HUES48 (cell line): ENCODE measurements around the gene INTU.

Experiments used
- H3K27ac ChIP-seq: one replicate; pipeline ENCODE4 v1.7.0; 2013; ENCODE audit warnings: low read depth, low read length, inconsistent platforms
- H3K27me3 ChIP-seq: 2 replicates; pipeline ENCODE4 v1.6.1; 2013; ENCODE audit warnings: mild to moderate bottlenecking, low read length; ENCODE audit not compliant: control insufficient read depth, insufficient read depth
- H3K36me3 ChIP-seq: 2 replicates; pipeline ENCODE4 v1.6.1; 2013; ENCODE audit warnings: low read length; ENCODE audit not compliant: control insufficient read depth, insufficient read depth
- H3K4me1 ChIP-seq: 2 replicates; pipeline ENCODE4 v1.6.1; 2013; ENCODE audit warnings: mild to moderate bottlenecking, low read length; ENCODE audit not compliant: control insufficient read depth, insufficient read depth
- H3K4me3 ChIP-seq: 2 replicates; pipeline ENCODE4 v1.5.1; 2013; ENCODE audit warnings: mild to moderate bottlenecking, low read depth, low read length
- H3K9ac ChIP-seq: 2 replicates; pipeline ENCODE4 v1.6.1; 2013; ENCODE audit warnings: mild to moderate bottlenecking, low read depth, low read length, moderate library complexity
- H3K9me3 ChIP-seq: 2 replicates; pipeline ENCODE4 v1.6.1; 2013; ENCODE audit warnings: low read length; ENCODE audit not compliant: control insufficient read depth, insufficient read depth

Gene INTU

DNA sequence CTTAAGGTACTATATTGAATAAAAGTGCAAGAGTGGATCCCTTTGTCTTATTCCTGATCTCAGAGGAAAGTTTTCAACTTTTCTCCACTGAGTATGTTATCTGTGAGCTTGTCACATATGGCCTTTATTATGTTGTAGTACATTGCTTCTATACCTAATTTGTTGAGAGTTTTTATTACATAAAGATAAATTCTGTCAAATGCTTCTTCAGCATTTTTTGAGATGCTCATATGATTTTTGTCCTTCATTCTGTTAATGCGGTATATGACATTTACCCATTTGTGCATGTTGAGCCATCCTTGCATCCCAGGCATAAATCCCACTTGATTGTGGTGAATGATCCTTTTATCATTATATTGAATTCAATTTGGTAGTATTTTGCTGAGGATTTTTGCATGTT lies 108.5 kb downstream of the INTU start:
- H3K4me3 ChIP-seq, result no peak overlapping the region
- no peaks in the 10 kb centered on the region for H3K36me3 ChIP-seq
- 0 out of 2 replicates have a peak, but pooled peaks cover 6% of the 10 kb centered on the region for H3K9me3 ChIP-seq
- H3K27me3 ChIP-seq, result no peaks in the 10 kb centered on the region
- no peak overlapping the region for H3K9ac ChIP-seq
- H3K4me1 ChIP-seq, result no peaks in the 10 kb centered on the region
- H3K27ac ChIP-seq, result no peak overlapping the region

DNA sequence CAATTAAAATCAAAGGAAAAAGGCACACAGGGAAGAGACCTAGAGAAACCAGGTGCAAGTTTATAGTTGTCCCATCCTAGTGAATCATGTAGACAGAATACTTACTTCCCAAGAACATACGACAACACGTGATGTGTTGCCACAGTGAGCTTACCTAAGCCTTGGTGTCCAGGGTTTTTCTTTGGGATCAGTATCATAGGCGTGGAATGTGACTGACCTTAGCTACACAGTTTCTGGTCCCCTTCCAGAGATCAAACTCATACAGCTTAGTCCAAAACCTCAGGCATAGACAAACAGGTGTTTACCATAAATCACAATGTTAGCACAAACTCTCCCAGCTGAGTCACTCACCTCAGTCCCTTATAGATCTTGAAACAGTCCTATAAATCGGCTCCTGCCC lies 115.1 kb downstream of the INTU start:
- Histone ChIP-seq H3K9ac (no peak overlapping the region), H3K4me3 (no peak overlapping the region), H3K27me3 (no peaks in the 10 kb centered on the region), H3K27ac (no peak overlapping the region), H3K4me1 (no peaks in the 10 kb centered on the region), H3K36me3 (no peaks in the 10 kb centered on the region), H3K9me3 (peaks cover 5% of the 10 kb centered on the region)

DNA sequence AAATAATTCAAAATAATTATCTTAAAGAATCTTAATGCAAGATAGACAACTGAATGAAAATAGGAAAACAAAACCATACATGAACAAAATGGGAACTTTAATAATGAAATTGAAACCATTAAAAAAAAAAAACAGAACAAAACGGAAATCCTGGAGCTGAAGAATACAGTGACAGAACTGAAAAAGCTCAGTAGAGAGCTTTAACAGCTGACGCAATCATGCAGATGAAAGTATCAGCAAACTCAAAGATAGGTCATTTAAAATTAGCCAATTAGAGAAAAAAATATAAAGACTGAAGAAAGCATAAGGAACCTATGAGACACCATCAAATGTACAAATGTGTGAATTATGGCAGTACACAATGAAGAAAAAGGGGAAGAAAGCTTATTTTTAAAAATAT lies 116.2 kb downstream of the INTU start:
- Histone ChIP-seq H3K9me3 (peaks cover 5% of the 10 kb centered on the region), H3K36me3 (no peaks in the 10 kb centered on the region), H3K4me3 (no peak overlapping the region), H3K4me1 (no peaks in the 10 kb centered on the region), H3K9ac (no peak overlapping the region), H3K27me3 (no peaks in the 10 kb centered on the region), H3K27ac (no peak overlapping the region)

DNA sequence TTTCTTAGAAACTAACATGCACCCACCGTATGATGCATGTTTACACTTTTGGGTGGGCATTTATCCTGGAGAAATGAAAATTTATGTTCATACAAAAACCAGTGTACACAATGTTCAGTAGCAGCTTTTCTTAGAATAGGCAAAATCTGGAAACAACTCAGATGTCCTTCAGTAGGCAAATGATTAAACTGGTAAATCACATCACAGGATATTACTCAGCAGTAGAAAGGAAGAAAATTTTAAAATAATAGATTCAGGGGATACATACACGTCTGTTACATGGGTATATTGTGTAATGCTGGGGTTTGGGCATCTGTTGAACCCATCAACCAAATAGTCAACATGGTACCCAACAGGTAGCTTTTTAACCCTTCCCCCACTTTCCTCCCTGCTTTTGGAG lies 124.1 kb downstream of the INTU start:
- Histone ChIP-seq H3K27ac (no peak overlapping the region), H3K4me3 (no peak overlapping the region), H3K27me3 (no peaks in the 10 kb centered on the region), H3K36me3 (no peaks in the 10 kb centered on the region), H3K9me3 (no peaks in the 10 kb centered on the region), H3K9ac (no peak overlapping the region), H3K4me1 (no peaks in the 10 kb centered on the region)

DNA sequence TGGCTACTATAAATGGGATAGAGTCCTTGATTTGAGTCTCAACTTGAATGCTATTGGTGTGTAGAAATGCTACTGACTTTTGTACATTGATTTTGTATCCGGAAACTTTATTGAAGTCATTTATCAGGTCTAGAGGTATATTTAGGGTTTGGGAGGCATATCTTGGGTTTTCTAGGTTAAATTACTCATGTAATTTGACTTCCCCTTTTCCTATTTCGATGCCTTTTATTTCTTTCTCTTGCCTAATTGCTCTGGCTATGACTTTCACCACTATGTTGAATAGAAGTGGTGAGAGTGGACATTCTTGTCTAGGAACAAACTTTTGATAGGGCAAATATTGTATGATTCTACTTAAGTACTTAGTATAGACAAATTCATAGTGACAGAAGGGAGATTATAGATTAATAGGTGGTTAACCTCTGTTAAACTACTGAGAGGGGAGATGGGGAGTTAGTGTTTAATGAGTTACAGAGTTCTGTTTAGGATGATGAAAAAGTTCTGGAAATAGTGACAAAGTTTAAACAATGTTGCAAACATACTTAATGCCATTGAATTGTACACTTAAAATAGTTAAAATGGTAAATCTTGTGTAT lies 126.6 kb downstream of the INTU start:
- H3K27me3 ChIP-seq, result no peaks in the 10 kb centered on the region
- H3K9ac ChIP-seq, result no peak overlapping the region
- H3K4me3 ChIP-seq, result no peak overlapping the region
- no peak overlapping the region for H3K27ac ChIP-seq
- H3K36me3 ChIP-seq, result no peaks in the 10 kb centered on the region
- H3K4me1 ChIP-seq, result no peaks in the 10 kb centered on the region
- no peaks in the 10 kb centered on the region for H3K9me3 ChIP-seq

DNA sequence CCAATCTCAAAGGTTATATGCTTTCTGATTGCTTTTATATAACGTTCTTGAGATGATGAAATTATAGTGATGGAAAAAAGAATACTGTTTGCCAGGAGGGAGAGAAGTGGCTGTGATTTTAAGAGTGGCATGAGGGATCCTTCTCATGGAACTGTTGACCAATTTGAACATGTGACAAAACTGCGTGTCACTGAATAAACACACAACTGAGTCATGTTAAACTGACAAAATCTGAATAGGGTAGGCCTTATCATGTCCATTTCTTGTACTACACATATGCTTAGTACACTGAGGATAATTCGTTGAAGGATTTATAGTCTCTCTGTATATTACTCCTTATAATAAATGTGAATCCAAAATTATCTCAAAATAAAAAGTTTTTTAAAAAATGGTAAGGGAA lies 127.1 kb downstream of the INTU start:
- Histone ChIP-seq H3K9me3 (no peaks in the 10 kb centered on the region), H3K9ac (no peak overlapping the region), H3K27ac (no peak overlapping the region), H3K27me3 (no peaks in the 10 kb centered on the region), H3K4me1 (no peaks in the 10 kb centered on the region), H3K36me3 (no peaks in the 10 kb centered on the region), H3K4me3 (no peak overlapping the region)

DNA sequence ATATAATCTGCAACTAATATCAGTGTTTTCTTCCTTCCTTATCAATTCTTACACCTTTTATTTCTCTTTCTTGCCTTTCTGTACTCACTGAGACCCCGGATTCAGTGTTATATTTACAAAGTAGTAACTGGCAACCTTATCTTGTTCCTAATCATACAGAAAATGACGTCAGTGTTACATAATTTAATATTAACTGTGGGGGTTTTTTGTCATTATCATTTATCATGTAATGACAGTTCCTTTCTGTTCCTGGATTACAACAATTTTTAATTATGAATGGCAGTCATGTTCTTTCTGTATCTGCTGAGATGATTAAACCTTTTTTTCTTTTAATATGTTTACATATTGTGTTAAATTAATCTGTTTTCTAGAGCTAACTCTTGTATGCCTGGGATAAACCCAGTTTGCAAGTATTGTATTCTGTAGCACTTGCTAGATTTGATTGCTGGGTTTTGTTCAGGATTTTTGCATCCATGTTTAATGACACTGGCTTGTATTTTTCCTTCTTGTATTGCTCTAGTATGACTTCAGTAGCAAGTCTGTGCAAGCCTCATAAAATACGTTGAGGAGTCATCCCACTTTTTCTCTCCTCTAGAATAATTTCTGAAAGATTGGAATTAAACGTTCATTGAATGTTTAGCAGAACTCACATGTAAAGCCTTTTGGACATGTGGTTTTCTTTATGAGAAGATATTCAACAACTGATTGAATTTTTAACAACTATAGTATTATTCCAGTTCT lies 138.9 kb downstream of the INTU start:
- no peaks in the 10 kb centered on the region for H3K9me3 ChIP-seq
- H3K27ac ChIP-seq, result no peak overlapping the region
- H3K9ac ChIP-seq, result no peak overlapping the region
- no peaks in the 10 kb centered on the region for H3K4me1 ChIP-seq
- no peaks in the 10 kb centered on the region for H3K36me3 ChIP-seq
- no peaks in the 10 kb centered on the region for H3K27me3 ChIP-seq
- H3K4me3 ChIP-seq, result no peak overlapping the region

DNA sequence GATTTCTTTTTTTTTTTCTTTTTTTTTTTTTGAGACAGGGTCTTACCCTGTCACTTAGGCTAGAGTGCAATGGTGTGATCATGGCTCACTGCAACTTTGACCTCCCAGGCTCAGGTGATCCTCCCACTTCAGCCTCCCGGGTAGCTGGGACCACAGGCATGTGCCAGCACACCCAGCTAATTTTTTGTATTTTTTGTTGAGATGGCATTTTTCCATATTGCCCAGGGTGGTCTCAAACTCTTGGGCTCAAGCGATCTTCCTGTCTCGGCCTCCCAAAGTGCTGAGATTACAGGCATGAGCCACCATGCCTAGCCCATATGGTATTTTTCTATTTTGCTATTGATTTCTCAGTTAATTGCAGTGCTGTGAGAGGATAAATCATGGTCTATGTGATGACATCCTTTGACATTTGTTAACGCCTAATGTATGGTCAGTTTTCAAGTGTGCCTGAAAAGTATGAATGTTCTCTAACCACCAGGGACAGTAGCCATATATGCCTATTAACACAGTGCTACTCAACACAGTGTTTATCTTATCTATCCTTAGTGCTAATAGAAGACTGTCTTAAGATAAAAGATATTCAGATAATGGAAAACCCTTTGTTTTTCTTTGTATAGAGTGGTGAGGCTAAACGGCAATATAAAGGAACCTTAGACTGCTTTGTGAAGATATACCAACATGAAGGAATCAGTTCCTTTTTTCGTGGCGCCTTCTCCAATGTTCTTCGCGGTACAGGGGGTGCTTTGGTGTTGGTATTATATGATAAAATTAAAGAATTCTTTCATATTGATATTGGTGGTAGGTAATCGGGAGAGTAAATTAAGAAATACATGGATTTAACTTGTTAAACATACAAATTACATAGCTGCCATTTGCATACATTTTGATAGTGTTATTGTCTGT lies 140.3 kb downstream of the INTU start:
- H3K9ac ChIP-seq, result no peak overlapping the region
- H3K27ac ChIP-seq, result no peak overlapping the region
- no peaks in the 10 kb centered on the region for H3K9me3 ChIP-seq
- H3K4me1 ChIP-seq, result no peaks in the 10 kb centered on the region
- H3K27me3 ChIP-seq, result no peaks in the 10 kb centered on the region
- H3K4me3 ChIP-seq, result no peak overlapping the region
- no peaks in the 10 kb centered on the region for H3K36me3 ChIP-seq

DNA sequence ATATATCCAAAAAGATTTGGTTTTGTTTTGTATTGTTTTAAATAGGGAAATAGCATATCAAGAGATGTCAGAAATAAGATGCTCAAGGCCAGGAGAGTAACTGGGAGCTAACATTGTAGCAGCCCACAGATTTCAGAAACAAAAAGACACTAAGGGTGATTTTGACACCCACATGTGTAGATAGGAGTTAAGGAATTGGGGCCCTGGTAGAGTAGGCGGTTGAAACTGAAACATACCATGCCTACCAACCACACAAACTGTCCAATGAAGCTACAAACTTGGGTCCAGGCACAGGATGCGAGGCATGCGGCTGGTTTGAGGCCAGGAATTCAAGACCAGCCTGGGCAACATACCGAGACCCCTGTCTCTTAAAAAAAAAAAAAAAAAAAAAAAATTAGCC lies 143.1 kb downstream of the INTU start:
- H3K27ac ChIP-seq, result no peak overlapping the region
- H3K9ac ChIP-seq, result no peak overlapping the region
- no peaks in the 10 kb centered on the region for H3K4me1 ChIP-seq
- no peaks in the 10 kb centered on the region for H3K9me3 ChIP-seq
- no peak overlapping the region for H3K4me3 ChIP-seq
- peaks cover 10% of the 10 kb centered on the region for H3K27me3 ChIP-seq
- no peaks in the 10 kb centered on the region for H3K36me3 ChIP-seq
